ES-I3 (cell line): ENCODE results near the gene KLC1.

Source experiments
- H3K36me3 ChIP-seq: 2 replicates; pipeline ENCODE4 v1.6.1; 2013; ENCODE audit warnings: mild to moderate bottlenecking, low read length, control low read depth, moderate library complexity; ENCODE audit not compliant: insufficient read depth
- H3K4me1 ChIP-seq: 2 replicates; pipeline ENCODE4 v1.6.1; 2013; ENCODE audit warnings: mild to moderate bottlenecking, control low read depth, low read length; ENCODE audit not compliant: insufficient read depth
- H3K9ac ChIP-seq: 2 replicates; pipeline ENCODE4 v1.6.1; 2013; ENCODE audit warnings: low read depth, mild to moderate bottlenecking, low read length, moderate library complexity
- H3K9me3 ChIP-seq: 2 replicates; pipeline ENCODE4 v1.6.1; 2013; ENCODE audit warnings: mild to moderate bottlenecking, low read length, moderate library complexity; ENCODE audit not compliant: control insufficient read depth, insufficient read depth

KLC1 gene

DNA sequence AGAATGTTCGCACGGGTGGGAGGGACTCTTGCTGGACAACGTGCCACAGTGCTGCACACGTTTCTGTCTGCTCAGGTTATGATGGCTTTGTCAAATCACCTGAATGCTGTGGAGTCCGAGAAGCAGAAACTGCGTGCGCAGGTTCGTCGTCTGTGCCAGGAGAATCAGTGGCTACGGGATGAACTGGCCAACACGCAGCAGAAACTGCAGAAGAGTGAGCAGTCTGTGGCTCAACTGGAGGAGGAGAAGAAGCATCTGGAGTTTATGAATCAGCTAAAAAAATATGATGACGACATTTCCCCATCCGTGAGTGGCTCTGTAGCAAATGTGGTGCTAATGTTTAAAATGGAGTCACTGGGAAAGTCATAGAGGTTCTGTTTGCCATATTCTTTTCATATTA is 28.5 kb downstream of the KLC1 start:
- Histone ChIP-seq H3K4me1 (no peaks in the 10 kb centered on the region), H3K9ac (no peak overlapping the region), H3K9me3 (no peaks in the 10 kb centered on the region), H3K36me3 (peaks cover 36% of the 10 kb centered on the region)

DNA sequence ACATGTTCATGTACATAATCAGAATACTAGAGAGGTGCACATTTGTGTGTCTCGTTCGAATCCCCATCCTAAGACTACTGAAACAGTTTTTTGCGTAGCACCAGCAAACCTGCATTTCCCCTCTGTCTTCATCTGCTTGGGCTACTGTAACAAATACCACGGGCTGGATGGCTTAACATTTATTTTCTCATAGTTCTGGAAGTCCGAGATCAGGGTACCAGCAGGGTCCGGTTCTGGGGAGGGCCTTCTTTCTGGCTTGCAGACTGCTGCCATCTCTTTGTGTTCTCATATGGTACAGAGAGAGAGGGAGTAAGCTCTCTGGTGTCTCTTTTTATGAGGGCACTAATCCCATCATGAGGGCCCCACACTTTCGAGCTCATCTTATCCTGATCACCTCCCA is 30.6 kb downstream of the KLC1 start:
- Histone ChIP-seq H3K9ac (no peak overlapping the region), H3K4me1 (no peaks in the 10 kb centered on the region), H3K36me3 (peaks cover 37% of the 10 kb centered on the region), H3K9me3 (no peaks in the 10 kb centered on the region)

DNA sequence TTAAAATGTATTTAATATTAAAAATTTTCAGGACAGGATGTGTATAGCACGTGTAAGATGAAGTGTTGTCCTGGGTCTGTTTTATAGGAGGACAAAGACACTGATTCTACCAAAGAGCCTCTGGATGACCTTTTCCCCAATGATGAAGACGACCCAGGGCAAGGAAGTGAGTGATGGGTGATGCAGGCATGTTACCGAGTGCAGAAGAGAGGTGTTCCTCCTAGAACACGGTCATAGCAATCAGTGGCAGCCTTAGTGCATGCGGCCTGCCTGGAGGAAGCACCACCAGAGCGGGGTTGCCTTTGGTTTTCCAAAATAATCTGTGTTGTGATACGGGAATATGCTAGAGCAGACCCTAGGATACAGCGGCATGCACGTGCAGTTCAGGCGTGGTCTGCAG is 33.0 kb downstream of the KLC1 start:
- peaks cover 25% of the 10 kb centered on the region for H3K36me3 ChIP-seq
- no peaks in the 10 kb centered on the region for H3K4me1 ChIP-seq
- no peak overlapping the region for H3K9ac ChIP-seq
- H3K9me3 ChIP-seq = no peaks in the 10 kb centered on the region

DNA sequence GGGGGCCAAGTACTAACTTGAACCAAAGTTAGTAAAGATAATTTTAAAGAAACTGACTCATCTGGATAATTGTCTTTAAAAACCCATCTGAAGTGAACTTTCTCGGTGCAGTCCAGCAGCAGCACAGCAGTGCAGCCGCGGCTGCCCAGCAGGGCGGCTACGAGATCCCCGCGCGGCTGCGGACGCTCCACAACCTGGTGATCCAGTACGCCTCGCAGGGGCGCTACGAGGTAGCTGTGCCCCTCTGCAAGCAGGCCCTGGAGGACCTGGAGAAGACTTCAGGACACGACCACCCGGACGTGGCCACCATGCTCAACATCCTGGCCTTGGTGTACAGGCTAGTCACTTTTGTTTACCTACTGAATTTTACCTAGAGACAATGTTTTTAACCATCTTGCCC is 33.6 kb downstream of the KLC1 start:
- H3K9me3 ChIP-seq = no peaks in the 10 kb centered on the region
- no peaks in the 10 kb centered on the region for H3K4me1 ChIP-seq
- H3K36me3 ChIP-seq = peaks cover 19% of the 10 kb centered on the region

DNA sequence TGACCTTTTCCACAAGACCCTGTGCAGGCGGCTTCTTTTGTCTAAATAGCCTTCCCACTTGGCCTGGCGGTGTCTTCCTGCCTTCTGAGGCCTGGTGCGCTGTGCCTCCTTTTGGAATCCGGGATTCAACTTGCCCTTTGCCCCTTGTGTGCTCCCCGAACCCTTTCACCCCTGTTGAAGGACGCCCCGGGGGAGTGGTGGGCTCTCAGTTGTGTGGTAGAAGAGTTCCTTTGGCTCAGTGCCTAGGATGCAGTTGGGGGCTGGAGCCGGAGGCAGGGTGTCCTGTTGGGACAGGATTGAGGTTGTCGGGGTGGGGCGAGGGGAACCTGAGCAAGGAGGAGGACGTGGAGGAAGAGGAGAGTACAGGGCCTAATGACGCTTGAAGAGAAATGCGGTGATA is 34.5 kb downstream of the KLC1 start:
- Histone ChIP-seq H3K9ac (no peak overlapping the region), H3K9me3 (no peaks in the 10 kb centered on the region), H3K4me1 (no peaks in the 10 kb centered on the region), H3K36me3 (peaks cover 18% of the 10 kb centered on the region)

More for the DNA sequence above, 33.6 kb downstream of the KLC1 start:
- H3K9ac ChIP-seq = no peak overlapping the region

DNA sequence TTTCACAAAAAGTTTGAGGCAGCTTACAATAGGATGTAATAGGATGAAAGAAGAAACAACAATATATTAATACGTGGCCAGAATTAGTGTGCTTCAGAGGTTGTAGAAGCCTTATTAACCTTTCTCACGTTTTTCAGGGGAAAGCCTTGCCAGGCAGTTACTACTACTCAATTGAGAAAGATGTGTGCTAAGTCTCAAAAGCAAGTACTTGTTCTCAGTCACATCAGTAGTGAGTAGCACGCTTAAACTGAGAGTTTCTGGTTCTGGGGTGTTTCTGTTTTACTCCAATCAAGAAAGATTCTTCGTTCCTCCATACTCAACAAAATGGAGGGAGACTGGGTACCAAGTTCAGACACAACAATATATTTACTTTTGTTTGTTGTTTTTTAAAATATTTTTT is 38.7 kb downstream of the KLC1 start:
- no peaks in the 10 kb centered on the region for H3K4me1 ChIP-seq
- no peaks in the 10 kb centered on the region for H3K9me3 ChIP-seq
- H3K9ac ChIP-seq = no peak overlapping the region
- peaks cover 18% of the 10 kb centered on the region for H3K36me3 ChIP-seq

DNA sequence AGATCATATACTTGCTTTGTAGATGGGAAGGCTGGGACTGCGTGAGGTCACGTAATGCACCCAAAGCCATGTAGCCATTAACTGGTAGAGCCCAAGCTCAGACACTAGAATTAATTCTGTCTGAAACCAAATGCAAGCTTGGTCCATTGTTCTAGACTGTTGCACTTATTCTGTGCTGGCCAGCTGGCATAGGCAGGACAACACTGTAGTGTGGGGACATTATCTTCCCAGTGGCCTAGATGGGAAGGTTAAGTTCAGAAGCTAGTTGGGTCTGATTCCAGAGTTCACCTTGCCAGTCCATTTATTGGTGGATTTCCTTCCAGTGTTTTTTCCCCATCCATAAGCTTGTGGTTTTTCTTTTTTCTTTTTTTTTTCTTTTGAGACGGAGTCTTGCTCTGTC is 39.1 kb downstream of the KLC1 start:
- H3K9ac ChIP-seq = no peak overlapping the region
- peaks cover 23% of the 10 kb centered on the region for H3K36me3 ChIP-seq
- no peaks in the 10 kb centered on the region for H3K9me3 ChIP-seq
- H3K4me1 ChIP-seq = no peaks in the 10 kb centered on the region

DNA sequence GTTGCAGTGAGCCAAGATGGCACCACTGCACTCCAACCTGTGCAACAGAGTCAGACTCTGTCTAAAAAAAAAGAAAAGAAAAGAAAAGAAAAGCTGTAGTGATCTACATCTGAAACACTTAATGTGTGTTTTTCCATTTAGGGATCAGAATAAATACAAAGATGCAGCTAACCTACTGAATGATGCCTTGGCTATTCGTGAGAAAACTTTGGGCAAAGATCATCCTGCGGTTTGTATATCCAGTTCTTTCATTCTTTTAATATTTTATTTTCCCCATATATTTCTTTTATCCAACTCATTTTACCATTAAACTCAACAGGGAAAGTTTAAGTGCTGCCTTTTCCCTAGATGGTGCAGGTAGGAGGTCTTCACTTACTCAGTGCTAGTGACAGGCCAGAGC is 40.4 kb downstream of the KLC1 start:
- H3K36me3 ChIP-seq = peaks cover 25% of the 10 kb centered on the region
- H3K9me3 ChIP-seq = no peaks in the 10 kb centered on the region
- no peaks in the 10 kb centered on the region for H3K4me1 ChIP-seq
- no peak overlapping the region for H3K9ac ChIP-seq

DNA sequence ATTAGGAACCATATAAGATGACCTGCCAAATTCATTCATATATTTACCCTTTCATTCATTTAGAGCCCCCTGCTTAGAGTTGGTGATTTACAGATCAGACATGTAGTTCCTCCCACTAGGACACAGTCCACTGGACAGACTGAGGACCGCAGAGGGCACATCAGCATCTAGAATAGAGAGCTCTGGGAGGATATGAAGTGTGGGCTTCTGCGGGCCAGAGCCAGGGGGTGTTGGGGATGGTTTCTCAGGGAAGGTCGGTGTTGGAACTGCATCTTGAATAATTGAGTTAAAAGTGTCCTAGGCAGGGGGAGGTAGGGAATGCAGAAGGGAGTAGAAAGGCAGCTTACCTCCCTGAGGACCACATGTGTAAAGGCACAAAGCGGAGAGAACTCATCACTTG is 42.9 kb downstream of the KLC1 start:
- no peaks in the 10 kb centered on the region for H3K4me1 ChIP-seq
- H3K36me3 ChIP-seq = peaks cover 43% of the 10 kb centered on the region
- no peaks in the 10 kb centered on the region for H3K9me3 ChIP-seq
- H3K9ac ChIP-seq = no peak overlapping the region

DNA sequence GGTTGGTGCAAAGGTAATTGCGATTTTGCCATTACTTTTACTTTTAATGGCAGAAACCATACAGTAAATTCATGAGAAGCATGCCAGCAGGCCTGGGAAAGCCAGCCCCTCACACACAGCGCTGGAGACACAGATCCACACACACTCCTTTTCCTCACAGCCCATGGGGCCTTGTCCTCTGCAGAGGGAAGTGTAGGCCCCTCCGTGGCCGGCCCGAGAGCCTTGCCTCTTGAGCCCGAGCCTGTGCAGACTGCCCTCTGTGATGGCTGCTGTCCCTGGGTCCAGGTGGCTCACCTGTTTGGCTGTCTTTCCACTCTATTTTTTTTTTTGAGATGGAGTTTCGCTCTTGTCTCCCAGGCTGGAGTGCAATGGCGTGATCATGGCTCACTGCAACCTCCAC is 46.9 kb downstream of the KLC1 start:
- Histone ChIP-seq H3K36me3 (peaks cover 57% of the 10 kb centered on the region), H3K4me1 (no peaks in the 10 kb centered on the region), H3K9me3 (no peaks in the 10 kb centered on the region), H3K9ac (no peak overlapping the region)

DNA sequence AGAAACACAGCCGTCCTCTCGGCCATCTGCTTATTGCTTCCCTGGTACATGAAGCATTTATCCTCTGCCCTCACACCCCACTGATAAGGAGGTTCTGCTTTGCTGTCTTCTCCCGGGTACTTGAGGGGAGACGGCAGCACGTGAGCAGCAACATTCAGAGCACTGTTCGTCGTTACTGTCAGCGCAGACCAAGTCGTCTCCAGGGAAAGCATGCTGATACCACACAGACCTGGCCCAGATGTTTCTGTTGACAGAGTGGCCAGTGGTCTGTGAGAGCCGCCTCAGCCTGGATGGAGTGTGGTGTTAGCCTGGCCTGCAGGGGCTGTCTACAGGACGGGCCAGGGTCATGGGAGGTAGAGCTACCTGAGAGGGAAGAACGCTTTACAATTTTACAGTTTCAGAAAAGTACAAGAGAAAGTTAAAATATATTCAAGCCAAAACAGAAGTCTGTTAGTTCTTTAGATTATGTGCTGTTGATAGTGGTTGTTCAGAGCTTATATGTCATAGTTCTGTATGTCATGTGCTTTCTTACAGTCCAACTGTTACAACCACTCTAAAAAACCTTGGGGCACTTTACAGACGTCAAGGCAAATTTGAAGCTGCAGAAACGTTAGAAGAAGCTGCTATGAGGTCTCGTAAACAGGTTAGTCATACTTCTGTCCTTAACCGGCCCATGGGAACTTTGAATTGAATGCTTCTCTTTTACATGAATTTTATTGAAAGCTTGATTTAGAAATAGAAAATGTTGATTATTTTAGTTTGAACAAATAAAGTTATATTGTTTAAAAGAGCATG is 48.1 kb downstream of the KLC1 start:
- H3K9ac ChIP-seq = no peak overlapping the region
- peaks cover 58% of the 10 kb centered on the region for H3K36me3 ChIP-seq
- H3K9me3 ChIP-seq = no peaks in the 10 kb centered on the region

DNA sequence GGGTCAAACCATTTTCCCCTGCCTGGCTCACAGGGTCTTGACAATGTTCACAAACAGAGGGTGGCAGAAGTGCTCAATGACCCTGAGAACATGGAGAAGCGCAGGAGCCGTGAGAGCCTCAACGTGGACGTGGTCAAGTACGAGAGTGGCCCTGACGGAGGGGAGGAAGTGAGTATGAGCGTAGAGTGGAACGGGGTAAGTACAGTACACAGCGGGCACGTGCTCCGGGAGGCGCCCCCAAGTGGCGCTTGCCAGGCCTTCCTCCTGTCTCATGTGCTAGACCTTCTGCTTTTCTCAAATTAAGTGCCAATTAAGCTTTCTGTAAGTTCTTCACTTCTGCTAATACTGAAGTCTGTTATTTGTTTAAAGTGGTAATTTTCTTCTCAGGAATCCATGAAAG is 50.3 kb downstream of the KLC1 start:
- H3K36me3 ChIP-seq = peaks cover 49% of the 10 kb centered on the region
- H3K9me3 ChIP-seq = no peaks in the 10 kb centered on the region
- H3K9ac ChIP-seq = no peak overlapping the region
- H3K4me1 ChIP-seq = no peaks in the 10 kb centered on the region

More for the DNA sequence above, 48.1 kb downstream of the KLC1 start:
- no peaks in the 10 kb centered on the region for H3K4me1 ChIP-seq

DNA sequence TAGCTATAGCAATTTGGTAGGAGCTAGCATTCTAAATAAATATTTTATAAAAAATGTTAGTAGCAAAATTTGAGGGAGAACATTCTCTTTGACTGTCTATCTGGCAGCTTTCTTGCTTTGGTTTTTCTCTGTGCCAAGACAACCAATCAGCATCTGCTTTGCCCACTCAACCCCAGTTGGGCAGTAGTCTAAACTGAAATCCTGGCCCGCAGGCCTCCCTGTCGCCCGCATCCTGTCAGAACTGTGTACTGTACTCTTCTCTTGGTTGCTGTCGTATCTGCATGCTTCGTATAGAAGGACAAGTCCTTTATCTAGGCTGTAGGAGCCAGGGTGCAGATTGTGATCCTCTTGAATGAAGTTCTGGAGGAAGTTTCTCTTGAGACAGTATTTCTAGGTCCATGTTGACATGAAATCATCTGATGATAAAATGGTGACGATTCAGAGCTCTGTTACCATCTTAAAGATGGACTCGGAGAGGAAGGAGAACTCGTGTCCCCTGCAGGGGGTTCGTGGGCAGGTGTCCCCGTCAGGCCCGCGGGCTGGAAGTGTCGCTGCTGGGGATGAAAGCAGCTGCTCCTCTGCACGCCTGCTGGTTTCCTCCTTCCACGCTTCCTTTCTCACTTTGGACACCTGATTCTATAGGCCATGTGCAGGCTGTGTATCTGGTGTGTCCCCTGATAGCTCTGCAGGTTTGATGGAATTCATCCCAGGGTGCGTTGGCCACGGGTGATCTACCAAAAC is 51.6 kb downstream of the KLC1 start:
- Histone ChIP-seq H3K4me1 (no peaks in the 10 kb centered on the region), H3K9me3 (no peaks in the 10 kb centered on the region), H3K9ac (no peak overlapping the region), H3K36me3 (peaks cover 40% of the 10 kb centered on the region)

DNA sequence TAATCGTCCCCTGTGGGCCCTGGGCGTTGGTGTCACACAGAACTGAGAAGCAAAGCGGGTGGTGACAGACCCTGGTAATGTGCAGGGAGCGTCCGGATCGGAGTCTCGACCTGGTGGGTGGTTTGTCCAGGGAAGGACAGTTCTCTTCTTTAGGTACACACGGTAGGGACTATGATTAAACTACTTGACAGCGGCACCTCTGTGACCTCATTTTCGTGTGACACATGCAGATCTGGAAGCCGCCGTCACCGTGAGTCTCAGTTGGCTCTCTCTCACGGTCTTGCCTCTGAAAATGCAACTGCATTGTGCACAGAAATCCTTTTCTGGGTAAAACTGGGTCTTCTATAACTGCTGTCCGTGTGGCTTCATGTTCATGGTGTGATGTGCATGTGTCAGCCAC is 54.1 kb downstream of the KLC1 start:
- Histone ChIP-seq H3K9ac (no peak overlapping the region), H3K9me3 (no peaks in the 10 kb centered on the region), H3K36me3 (peaks cover 28% of the 10 kb centered on the region), H3K4me1 (no peaks in the 10 kb centered on the region)

DNA sequence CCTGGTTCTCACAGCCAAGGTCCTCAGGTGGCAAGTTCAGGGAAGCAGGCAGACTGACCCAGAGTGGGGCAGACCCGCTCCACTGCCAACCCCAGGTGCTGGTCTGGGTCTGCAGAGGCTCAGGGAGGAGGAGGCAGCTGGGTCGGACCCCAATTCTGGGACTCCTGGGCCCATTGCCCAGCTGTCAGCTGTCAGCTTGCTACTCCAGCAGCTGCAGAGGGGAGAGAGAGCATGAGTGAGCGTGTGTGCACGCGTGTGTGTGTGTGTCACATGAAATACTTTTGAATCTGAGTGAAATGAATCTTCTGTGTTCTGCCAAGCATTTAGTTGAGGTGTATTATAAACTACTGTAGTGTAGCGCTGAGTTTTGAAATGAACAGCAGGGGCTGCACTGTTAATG is 55.5 kb downstream of the KLC1 start:
- peaks cover 7% of the 10 kb centered on the region; the same call in 1 of the 2 replicates for H3K4me1 ChIP-seq
- peaks cover 27% of the 10 kb centered on the region for H3K36me3 ChIP-seq
- no peaks in the 10 kb centered on the region for H3K9me3 ChIP-seq
- no peak overlapping the region for H3K9ac ChIP-seq
